Measurements from ENCODE around the gene MTA2. TPM values are rescaled to one million over a fixed set of nuclear protein-coding genes. Genes with fewer than 3 reads are reported as not detected.

The MTA2 gene
- total RNA-seq: 102 and 120 TPM in 2 replicates

DNA sequence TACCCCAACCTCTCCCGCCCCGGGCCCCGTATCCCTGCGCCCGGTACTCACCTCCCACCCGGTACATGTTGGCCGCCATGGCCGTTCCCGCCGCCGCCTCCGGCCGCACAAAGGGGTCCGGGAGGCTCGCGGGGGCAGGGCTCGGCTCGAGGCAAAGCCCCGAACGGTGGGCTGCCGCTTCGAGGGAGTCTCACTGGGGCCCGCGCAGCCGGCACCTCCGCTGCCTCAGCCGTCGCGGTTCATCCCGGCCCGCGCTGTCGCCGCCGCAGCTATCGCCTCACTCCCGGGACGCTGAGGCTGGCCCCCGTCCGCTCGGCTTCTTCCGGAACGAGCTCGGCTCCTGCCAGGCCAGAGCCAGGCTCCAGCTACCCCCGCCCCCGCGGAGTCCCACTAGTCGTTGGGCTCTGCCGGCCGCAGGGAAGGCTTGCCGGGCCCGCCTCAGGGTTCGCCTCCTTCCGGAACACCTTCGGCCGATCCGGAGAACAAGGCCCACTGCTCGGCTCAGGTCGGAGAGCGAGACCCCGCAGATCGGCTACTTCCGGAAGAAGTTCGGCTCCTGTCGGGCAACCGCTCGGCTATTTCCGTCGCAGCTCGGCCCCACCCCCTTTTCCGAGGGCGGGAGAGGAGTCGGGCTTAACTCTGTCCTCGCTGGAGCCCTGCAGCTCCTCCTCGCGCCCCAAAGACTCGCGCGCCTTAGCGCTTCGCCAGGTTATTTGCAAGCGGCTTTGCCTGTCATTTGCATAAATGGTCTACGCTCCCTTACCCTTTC is at the start of gene MTA2:
MTA2 (minus strand) TSS at position 494 of the 769 bp plus-strand sequence; CDS start at position 79, 415 bp downstream.

DNA sequence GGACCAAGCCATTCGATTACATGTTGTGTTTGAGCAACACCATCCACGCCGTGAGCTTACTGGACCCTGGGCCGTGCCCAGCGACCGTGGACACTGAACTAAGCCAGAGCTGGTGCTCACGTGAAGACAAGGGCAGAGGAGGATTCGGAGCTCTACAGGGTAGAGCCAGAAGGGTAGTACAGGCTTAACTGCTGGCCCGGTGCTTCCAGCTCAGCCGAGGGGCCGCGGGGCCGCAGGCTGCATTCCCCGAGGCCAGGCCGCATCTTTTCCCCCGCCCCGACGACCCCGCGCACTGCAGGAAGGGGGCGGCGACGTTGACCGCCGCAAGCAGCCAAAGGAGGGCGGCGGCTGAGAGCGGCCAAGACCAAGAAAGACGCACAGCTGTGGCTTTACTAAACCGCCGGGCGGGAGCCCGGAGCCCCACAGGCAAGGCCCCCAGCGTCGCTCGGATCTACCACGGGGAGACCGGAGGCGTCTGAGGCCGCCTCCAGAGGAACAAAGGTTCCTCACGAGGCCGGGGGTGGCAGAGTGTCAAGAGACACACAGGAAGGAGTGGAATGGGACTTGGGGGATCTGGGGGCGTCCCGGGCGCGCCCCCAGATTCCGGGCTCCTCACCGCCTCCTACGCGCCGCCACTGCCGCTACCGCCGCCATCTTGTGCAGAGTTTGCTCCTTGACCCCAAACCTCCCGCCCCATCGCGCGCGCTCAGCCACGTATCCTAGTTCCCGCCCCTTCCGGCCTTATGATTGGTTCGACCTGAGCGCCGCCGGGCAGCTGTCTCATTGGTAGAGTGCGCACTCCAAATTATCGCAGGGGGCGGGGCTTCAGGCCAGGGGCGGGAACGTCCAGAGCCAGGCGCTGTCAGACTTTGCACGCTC is 44.5 kb upstream of the MTA2 start, which contains the start of gene GANAB:
GANAB (minus strand) TSS at position 668 of the 879 bp plus-strand sequence; CDS start at position 654, 14 bp downstream.

DNA sequence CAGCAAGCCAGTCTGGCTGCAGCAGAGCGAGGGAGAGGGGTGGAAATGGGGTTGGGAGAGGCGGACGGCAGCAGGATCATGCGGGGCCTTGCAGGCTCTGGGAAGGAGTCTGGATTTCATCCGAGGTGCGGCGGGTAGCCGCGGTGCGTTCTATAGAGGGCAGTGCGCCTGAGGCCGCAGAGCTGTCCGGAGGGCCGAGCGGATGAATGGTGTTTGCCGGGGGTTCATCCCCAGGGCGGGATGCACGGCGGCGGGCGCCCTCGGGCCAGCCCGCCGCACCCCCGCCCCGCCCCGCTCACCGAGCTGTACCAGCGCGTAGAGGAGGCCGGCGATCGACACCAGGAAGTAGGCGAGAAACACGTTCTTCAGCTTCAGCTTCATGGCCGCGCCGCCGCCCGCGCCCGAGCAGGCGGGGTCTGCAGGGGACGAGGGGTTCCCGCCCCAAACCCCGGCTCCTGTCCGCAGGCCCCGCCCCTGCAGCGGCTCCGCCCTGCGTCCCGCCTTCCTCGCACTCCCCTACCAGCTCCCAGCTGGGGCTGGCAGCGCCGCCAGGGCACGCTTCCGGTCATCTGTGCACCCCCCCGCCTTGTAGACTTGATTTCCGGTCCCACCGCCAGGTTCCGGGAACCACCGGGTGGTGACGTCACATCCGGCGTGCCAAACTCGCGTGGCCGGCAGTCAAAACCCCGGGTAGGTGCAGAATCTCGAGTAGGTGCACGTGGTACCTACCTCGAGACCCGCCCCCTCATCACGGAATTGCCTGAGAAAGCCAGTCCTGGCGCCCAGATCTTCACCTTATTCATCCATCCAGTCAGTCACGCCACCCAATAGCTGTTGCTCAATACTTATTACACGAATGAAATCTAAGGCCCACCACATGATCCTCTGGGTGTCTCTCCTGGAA is 20.2 kb upstream of the MTA2 start, which contains the start of gene B3GAT3:
B3GAT3 (minus strand) TSS at position 420 of the 904 bp plus-strand sequence; CDS start at position 381, 39 bp downstream.

DNA sequence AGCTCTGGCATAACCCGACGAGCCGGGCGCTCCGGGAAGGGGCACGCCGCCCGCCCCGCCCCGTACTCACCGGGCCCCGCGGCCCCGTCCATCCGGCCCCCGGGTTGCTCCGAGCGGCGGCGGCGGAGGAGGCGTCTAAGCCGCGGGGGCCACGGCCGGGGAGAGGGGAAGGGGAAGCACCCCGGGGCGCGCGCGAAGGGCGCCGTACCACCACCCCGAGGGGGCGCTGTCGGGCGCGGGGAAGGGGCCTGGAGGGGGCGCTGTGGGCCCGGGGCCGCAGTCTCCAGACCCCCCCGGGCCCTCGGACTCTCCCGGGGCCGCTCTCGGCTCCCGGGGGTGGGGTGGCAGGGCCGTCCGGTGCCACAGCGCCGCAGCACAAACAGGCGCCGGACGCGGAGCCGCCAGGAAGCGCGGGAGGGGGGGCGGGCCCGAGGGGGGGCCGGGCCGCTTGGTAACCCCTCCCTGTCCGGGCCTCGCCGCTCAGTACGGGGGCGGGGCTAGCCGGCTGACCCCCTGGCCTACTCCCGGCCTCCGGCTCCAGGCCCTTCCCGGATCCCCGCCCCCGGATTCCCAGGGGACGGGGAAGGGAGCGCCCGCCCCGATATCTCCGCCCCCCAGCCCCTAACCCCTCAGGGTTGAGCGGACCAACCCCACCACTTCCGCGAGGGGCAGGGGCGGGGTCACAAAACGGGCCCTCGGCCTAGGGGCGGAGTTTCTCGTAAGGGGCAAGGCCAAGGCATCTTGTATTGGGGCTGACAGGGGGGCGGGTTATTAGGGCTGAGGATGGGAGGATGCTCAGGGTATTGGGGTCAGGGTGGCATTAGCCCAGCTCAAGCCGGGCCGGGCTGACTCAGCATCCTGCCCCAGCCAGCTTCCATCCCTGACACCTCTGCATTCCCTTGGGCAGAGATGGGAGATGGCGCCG is 11.0 kb upstream of the MTA2 start, which contains the start of the genes EML3 and ROM1:
EML3 (minus strand) TSS at position 410 of the 925 bp plus-strand sequence; CDS start at position 92, 318 bp downstream.
ROM1 (plus strand) TSS at position 892 of the 925 bp plus-strand sequence; CDS start at position 917, 25 bp downstream.

DNA sequence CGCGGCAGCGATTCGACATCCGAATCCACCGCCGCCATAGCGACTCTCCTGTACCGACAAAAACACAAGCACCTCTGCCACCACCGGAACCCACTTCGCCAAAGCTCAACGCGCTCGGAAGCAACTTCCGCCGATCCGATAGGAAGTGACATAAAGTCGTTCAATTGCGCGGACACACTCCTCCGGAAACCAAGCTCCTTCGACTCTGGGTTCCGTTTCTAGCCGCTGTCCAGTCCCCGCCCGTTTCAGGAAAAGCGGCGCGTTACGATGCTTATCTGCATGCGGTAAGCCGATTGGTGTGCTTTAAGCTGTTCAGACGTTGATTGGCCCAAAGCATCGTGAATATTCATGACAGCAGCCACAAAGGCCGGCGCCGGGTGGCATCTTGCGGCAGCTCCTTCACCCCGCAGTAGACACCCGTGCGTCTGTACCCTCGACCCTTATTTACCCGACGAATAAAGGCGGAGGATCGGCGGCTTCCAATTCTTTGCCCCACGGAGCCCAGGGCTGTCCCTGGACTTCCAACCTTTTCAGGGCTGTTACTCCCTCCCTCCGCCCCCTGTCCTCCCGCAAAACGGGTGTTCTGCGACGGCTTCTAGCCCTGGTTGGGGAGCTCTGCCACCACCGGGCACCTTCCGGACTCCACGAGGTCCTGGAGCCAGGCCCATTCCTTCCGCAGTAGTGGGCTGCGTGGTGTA is 10.1 kb downstream of the MTA2 start, which contains the start of gene TUT1:
TUT1 (minus strand) TSS at position 76 of the 698 bp plus-strand sequence; CDS start at position 38, 38 bp downstream.

DNA sequence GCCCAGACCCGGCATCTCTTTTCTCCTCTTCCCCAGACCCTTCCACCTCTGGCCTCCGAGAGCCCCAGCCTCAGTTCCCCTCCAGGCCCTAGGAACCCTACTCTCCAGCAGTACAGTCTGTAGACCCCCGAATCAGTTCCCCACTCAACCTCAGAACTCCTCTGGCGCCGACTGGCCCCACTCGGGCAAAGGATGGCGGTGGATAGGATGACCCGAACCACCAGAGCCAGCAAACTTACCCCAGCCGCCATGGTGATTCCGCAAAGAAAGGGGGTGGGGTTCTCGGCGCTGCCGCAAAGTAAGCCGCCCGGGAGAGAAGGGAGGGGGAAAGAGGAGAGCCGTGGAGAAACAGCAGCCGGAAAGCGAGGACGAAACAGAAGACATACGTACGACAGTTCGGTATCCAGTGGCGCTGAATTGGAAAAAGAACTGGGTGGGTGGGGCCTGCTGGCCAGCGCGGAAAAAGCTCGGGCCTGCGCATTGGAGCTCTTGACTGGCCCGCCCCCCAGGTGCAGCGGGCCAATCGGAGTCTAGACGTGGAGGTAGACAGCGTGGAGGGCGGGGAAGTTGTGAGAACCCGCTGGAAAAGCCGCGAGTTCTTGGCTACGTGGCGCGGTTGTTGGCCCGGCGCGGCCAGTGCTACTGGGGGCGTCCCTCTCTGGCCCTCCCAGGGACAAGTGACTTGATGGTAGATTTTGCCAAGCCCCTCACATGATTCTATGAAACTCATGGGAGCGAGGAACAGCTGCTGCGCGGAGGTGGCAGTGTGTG is 27.9 kb downstream of the MTA2 start, which contains the start of gene EEF1G:
EEF1G (minus strand) TSS at position 300 of the 771 bp plus-strand sequence; CDS start at position 251, 49 bp downstream.

DNA sequence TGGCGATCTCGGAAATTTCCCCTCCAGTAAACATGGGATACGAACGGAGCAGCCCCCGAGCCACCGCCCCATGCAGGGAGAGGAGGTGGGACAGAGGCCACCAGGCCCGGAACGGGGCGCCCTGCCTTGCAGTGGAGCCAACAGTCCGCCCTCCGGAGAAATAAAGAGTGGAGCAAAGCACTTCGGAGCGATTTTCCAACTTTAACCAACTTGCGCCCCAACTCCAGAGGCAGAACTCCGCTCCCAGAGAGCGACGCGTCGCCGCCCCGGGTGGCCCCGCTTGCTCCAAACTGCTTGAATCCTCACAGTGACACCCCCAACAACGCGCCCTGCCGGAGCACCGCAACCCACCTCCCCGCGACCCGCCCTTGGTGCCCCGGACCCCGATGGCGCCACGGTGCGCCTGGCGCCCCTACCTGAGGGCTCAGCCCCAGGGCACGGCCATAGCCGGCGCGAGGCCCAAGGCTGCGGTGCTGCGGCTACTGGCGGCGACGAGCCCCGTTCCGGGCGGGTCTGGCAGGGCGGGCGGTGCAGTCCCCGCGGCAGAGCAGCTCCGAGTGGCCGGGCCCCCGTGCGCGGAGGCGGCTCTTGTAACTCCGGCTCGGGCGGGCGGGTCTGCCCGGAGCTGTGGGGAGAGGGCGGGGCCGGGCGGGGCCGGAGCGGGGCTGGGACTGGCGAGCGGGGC is 55.3 kb downstream of the MTA2 start, which contains the start of gene AHNAK:
AHNAK (minus strand) TSS at position 563 of the 685 bp plus-strand sequence. CDS start 10,708 bp downstream, outside the sequence.

Other genes starting within 250 kb of the MTA2 start
- not detected in 2 replicates for gene SCGB1A1, start 182.8 kb downstream of the MTA2 start, total RNA-seq
- gene AHNAK, start 55.1 kb downstream of the MTA2 start, total RNA-seq: 643 and 750 TPM in 2 replicates
- 1,386 and 1,416 TPM in 2 replicates for gene EEF1G, start 28.0 kb downstream of the MTA2 start, total RNA-seq
- 5.4 and 6.4 TPM in 2 replicates for gene TUT1, start 10.3 kb downstream of the MTA2 start, total RNA-seq
- 20.9 and 25.7 TPM in 2 replicates for gene EML3, start 10.9 kb upstream of the MTA2 start, total RNA-seq
- gene ROM1, start 11.4 kb upstream of the MTA2 start, total RNA-seq: 10.3 and 10.6 TPM in 2 replicates
- 32.6 and 39.9 TPM in 2 replicates for gene B3GAT3, start 20.1 kb upstream of the MTA2 start, total RNA-seq
- 243 and 244 TPM in 2 replicates for gene GANAB, start 44.7 kb upstream of the MTA2 start, total RNA-seq
- 16.8 and 22.2 TPM in 2 replicates for gene INTS5, start 51.4 kb upstream of the MTA2 start, total RNA-seq
- gene C11orf98, start 63.3 kb upstream of the MTA2 start, total RNA-seq: 32.3 and 46.8 TPM in 2 replicates
- 4.9 and 9.1 TPM in 2 replicates for gene CSKMT, start 63.4 kb upstream of the MTA2 start, total RNA-seq
- gene UQCC3, start 69.8 kb upstream of the MTA2 start, total RNA-seq: 11.9 and 15.1 TPM in 2 replicates
- gene LBHD1, start 70.4 kb upstream of the MTA2 start, total RNA-seq: 2.4 and 2.8 TPM in 2 replicates
- gene UBXN1, start 77.2 kb upstream of the MTA2 start, total RNA-seq: 134 and 158 TPM in 2 replicates
- gene LRRN4CL, start 87.7 kb upstream of the MTA2 start, total RNA-seq: 3.3 and 3.4 TPM in 2 replicates
- 57.1 and 67.2 TPM in 2 replicates for gene BSCL2, start 105.6 kb upstream of the MTA2 start, total RNA-seq
- not detected in 2 replicates for gene GNG3, start 105.8 kb upstream of the MTA2 start, total RNA-seq
- 12.6 and 14.9 TPM in 2 replicates for gene HNRNPUL2, start 125.6 kb upstream of the MTA2 start, total RNA-seq
- 28.5 and 31.1 TPM in 2 replicates for gene TTC9C, start 126.6 kb upstream of the MTA2 start, total RNA-seq
- 11.0 and 11.2 TPM in 2 replicates for gene ZBTB3, start 152.3 kb upstream of the MTA2 start, total RNA-seq
- 97.0 and 98.7 TPM in 2 replicates for gene POLR2G, start 159.7 kb upstream of the MTA2 start, total RNA-seq
- 16.2 and 17.6 TPM in 2 replicates for gene TAF6L, start 169.5 kb upstream of the MTA2 start, total RNA-seq
- 24.3 and 24.4 TPM in 2 replicates for gene TMEM179B, start 185.5 kb upstream of the MTA2 start, total RNA-seq
- gene TMEM223, start 190.1 kb upstream of the MTA2 start, total RNA-seq: 13.2 and 15.1 TPM in 2 replicates
- 15.5 and 21.6 TPM in 2 replicates for gene NXF1, start 203.6 kb upstream of the MTA2 start, total RNA-seq
- 41.7 and 42.4 TPM in 2 replicates for gene STX5, start 230.2 kb upstream of the MTA2 start, total RNA-seq
- gene TEX54, start 231.0 kb upstream of the MTA2 start, total RNA-seq: not detected in 2 replicates
- gene WDR74, start 237.7 kb upstream of the MTA2 start, total RNA-seq: 31.3 and 49.8 TPM in 2 replicates